ENCODE data around the gene AP3B1.

AP3B1 gene

GRCh38 chr5:77990020-77990419 lies 304.5 kb downstream of the AP3B1 start:
- TF ChIP-seq ZFX (IDR thresholded peaks at IDR 0.05) (no peak), CTCF (conservative IDR thresholded peaks at IDR 0.05) (no peak)
- H3K27ac ChIP-seq = no peak overlapping the region

DNA sequence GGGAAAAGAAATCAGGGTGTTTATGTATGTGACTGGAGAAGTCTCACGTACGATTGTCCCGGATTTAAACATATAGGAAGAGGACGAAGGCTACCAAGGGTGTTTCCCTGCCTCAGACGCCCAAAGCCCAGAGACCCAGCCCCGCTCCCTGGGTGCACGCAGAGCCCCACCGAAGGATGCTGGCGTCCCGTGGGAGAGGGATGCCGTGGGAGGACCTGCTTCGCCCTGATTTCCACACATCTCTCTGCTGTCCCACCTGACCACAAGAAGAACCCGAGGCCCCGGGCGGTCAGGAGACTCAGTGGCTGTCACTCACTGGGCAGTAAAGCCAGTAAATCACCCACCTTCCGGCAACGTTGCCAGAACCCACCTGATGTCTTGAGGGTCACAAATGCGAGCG lies 306.5 kb downstream of the AP3B1 start:
- H3K27ac ChIP-seq = no peak overlapping the region
- TF ChIP-seq ZFX (IDR thresholded peaks at IDR 0.05) = no peak
- TF ChIP-seq CTCF (conservative IDR thresholded peaks at IDR 0.05) = no peak

DNA sequence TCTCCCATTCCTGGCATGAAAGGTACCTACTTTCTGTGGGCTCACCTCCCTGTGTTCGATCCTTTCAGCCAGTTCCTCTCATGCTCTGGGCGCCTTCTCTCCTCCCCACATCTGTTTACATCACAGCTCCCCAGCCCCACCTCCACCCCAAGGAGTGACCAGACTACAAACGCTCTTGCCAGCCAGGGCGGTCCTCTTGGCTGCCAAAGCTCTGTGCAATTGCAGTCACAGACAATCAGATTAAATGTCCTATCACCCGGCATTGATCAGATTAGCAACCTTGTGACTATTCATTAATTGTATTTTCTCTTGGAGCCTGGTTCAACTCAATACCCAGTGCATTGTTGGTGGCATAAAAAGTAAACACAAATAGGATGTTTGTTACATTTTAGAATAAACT lies 307.2 kb downstream of the AP3B1 start:
- TF ChIP-seq ZFX (IDR thresholded peaks at IDR 0.05) = no peak
- no peak for TF ChIP-seq CTCF (conservative IDR thresholded peaks at IDR 0.05)
- no peak overlapping the region for H3K27ac ChIP-seq

GRCh38 chr5:77986261-77986660 lies 308.2 kb downstream of the AP3B1 start:
- TF ChIP-seq CTCF (conservative IDR thresholded peaks at IDR 0.05) = no peak
- no peak for TF ChIP-seq ZFX (IDR thresholded peaks at IDR 0.05)
- no peak overlapping the region for H3K27ac ChIP-seq

DNA sequence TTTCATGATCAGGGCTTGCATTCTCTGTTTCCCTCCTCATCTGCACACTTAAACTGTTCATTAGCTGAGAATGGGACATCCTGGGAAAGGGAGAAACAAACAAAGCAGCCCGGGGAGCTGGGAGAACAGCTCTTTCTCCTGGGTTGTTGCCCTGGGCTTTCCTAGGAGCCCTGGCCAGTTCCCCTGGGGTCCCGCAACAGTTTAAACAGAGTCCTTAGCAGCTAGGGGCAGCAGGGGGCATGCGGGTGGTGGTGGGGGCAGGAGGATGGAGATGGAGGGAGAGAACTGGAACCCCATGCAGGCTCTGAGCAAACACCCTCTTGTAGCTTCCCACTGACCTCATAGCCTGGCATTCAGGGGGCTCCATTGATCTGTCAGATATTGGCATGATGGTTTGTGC lies 309.3 kb downstream of the AP3B1 start:
- no peak overlapping the region for H3K27ac ChIP-seq
- TF ChIP-seq ZFX (IDR thresholded peaks at IDR 0.05) = no peak
- no peak for TF ChIP-seq CTCF (conservative IDR thresholded peaks at IDR 0.05)

GRCh38 chr5:77984587-77984986 lies 309.9 kb downstream of the AP3B1 start:
- no peak for TF ChIP-seq CTCF (conservative IDR thresholded peaks at IDR 0.05)
- TF ChIP-seq ZFX (IDR thresholded peaks at IDR 0.05) = no peak
- no peak overlapping the region for H3K27ac ChIP-seq

GRCh38 chr5:77983482-77984199 lies 310.9 kb downstream of the AP3B1 start:
- no peak overlapping the region for H3K27ac ChIP-seq
- TF ChIP-seq ZFX (IDR thresholded peaks at IDR 0.05) (no peak), CTCF (conservative IDR thresholded peaks at IDR 0.05) (no peak)

Data from C4-2B (cell line).